Parathyroid adenoma (tissue), 2 donors: Measurements from ENCODE around the gene FEM1B.

Experiments
- H2AFZ ChIP-seq: fragments of 300-600 bp; sonication (generic); one replicate; pipeline ENCODE4 v1.7.0; 2017; ENCODE audit warnings: antibody characterized with exemption, mild to moderate bottlenecking
- H3K27ac ChIP-seq: fragments of 300-600 bp; sonication (generic); one replicate; pipeline ENCODE4 v1.7.0; 2017
- H3K27me3 ChIP-seq: fragments of 300-600 bp; sonication (generic); one replicate; pipeline ENCODE4 v1.7.0; 2017; ENCODE audit warnings: low read length; ENCODE audit not compliant: control insufficient read depth, insufficient read depth
- H3K36me3 ChIP-seq: fragments of 300-600 bp; sonication (generic); one replicate; pipeline ENCODE4 v1.7.0; 2017; ENCODE audit warnings: low read length; ENCODE audit not compliant: control insufficient read depth, insufficient read depth
- H3K4me1 ChIP-seq: fragments of 300-600 bp; sonication (generic); one replicate; pipeline ENCODE4 v1.7.0; 2017; ENCODE audit warnings: control low read depth
- H3K4me2 ChIP-seq: fragments of 300-600 bp; sonication (generic); one replicate; pipeline ENCODE4 v1.7.0; 2017; ENCODE audit warnings: low read length
- H3K4me3 ChIP-seq: fragments of 300-600 bp; sonication (generic); one replicate; pipeline ENCODE4 v1.7.0; 2017; ENCODE audit warnings: low read depth, low read length
- H3K79me2 ChIP-seq: fragments of 300-600 bp; sonication (generic); one replicate; pipeline ENCODE4 v1.7.0; 2017; ENCODE audit warnings: control low read depth
- H3K9ac ChIP-seq: fragments of 300-600 bp; sonication (generic); one replicate; pipeline ENCODE4 v1.7.0; 2017; ENCODE audit warnings: mild to moderate bottlenecking
- H3K9me3 ChIP-seq: fragments of 300-600 bp; sonication (generic); one replicate; pipeline ENCODE4 v1.7.0; 2017; ENCODE audit warnings: low read length; ENCODE audit not compliant: control insufficient read depth
- TF ChIP-seq, protein P1 (sequence below): fragments of 300-600 bp; sonication (generic); IDR thresholded peaks from one replicate; pipeline ENCODE4 v1.7.0; 2017; ENCODE audit warnings: antibody characterized with exemption, mild to moderate bottlenecking
- donor health status: primary hyperparathyroidism.

Gene FEM1B

GRCh38 chr15:68344600-68344999 is 67.1 kb downstream of the FEM1B start:
- Histone ChIP-seq H3K27me3 (no peaks in the 10 kb centered on the region), H3K4me1 (no peaks in the 10 kb centered on the region), H3K4me3 (no peak overlapping the region), H3K27ac (no peak overlapping the region), H2AFZ (no peak overlapping the region), H3K36me3 (no peaks in the 10 kb centered on the region), H3K79me2 (no peaks in the 10 kb centered on the region), H3K9me3 (no peaks in the 10 kb centered on the region), H3K4me2 (no peak overlapping the region), H3K9ac (no peak overlapping the region)
- TF ChIP-seq, protein P1, sequence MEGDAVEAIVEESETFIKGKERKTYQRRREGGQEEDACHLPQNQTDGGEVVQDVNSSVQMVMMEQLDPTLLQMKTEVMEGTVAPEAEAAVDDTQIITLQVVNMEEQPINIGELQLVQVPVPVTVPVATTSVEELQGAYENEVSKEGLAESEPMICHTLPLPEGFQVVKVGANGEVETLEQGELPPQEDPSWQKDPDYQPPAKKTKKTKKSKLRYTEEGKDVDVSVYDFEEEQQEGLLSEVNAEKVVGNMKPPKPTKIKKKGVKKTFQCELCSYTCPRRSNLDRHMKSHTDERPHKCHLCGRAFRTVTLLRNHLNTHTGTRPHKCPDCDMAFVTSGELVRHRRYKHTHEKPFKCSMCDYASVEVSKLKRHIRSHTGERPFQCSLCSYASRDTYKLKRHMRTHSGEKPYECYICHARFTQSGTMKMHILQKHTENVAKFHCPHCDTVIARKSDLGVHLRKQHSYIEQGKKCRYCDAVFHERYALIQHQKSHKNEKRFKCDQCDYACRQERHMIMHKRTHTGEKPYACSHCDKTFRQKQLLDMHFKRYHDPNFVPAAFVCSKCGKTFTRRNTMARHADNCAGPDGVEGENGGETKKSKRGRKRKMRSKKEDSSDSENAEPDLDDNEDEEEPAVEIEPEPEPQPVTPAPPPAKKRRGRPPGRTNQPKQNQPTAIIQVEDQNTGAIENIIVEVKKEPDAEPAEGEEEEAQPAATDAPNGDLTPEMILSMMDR: no peak
